ENCODE data around the gene FBXL16. TPM values are rescaled to one million over a fixed set of nuclear protein-coding genes. Genes with fewer than 3 reads are reported as not detected.

Gene FBXL16
- total and polyA plus RNA-seq, 9 of the 15 experiments (the other 6 are each of a cell fraction or from before 2014, with no cell fraction given) = 0.21 to 8.2 (median 1.7) TPM

GRCh38 chr16:728131-728889, 22.7 kb upstream of the FBXL16 start (continued):
- TF ChIP-seq THAP12 (CRISPR knock-in tag; IDR thresholded peaks at IDR 0.05) (0 out of 2 replicates have a peak, but pooled peaks have one; percentile 27), HNRNPL (IDR thresholded peaks at IDR 0.05; ENCODE audit: low read depth, low read length) (peak; percentile 92), GABPA (tag; conservative IDR thresholded peaks at IDR 0.05; ENCODE audit: low read depth) (peak; percentile 74), HMGN3 (IDR thresholded peaks at IDR 0.05; ENCODE audit: borderline replicate concordance, extremely low read depth, insufficient read length, low read depth, low read length) (peak; percentile 33), CBX2 (IDR thresholded peaks at IDR 0.05; ENCODE audit: insufficient read depth, low read length, poor library complexity, severe bottlenecking) (no peak), MGA (IDR thresholded peaks at IDR 0.05) (peak; percentile 25; the same call in 1 of the 2 replicates), ZNF140 (CRISPR knock-in tag; IDR thresholded peaks at IDR 0.05) (no peak), LARP7 (IDR thresholded peaks at IDR 0.05) (no peak), GABPB1 (CRISPR knock-in tag; IDR thresholded peaks at IDR 0.05) (peak; percentile 57; the same call in 1 of the 2 replicates), HLTF (IDR thresholded peaks at IDR 0.05) (no peak), ZNF224 (CRISPR knock-in tag; IDR thresholded peaks at IDR 0.05) (no peak), KAT7 (CRISPR knock-in tag; IDR thresholded peaks at IDR 0.05; ENCODE audit: borderline replicate concordance) (peak; percentile 57; the same call in 1 of the 2 replicates), BHLHE40 (IDR thresholded peaks at IDR 0.05; ENCODE audit: low read length) (peak; percentile 74), MECOM (CRISPR knock-in tag; IDR thresholded peaks at IDR 0.05) (no peak)

Data from K562 (cell line).